ENCODE results near the gene FRG2. TPM values are rescaled to one million over a fixed set of nuclear protein-coding genes. Genes with fewer than 3 reads are reported as not detected.
"Not testable (repeated sequence)": the region's sequence is repeated elsewhere in the genome, so short reads cannot be mapped to it uniquely, and the experiment has no call there.

The FRG2 gene
- total and polyA plus RNA-seq, 2 donors (not counting 3 experiments of a cell fraction or from before 2014, with no cell fraction given), result not detected

DNA sequence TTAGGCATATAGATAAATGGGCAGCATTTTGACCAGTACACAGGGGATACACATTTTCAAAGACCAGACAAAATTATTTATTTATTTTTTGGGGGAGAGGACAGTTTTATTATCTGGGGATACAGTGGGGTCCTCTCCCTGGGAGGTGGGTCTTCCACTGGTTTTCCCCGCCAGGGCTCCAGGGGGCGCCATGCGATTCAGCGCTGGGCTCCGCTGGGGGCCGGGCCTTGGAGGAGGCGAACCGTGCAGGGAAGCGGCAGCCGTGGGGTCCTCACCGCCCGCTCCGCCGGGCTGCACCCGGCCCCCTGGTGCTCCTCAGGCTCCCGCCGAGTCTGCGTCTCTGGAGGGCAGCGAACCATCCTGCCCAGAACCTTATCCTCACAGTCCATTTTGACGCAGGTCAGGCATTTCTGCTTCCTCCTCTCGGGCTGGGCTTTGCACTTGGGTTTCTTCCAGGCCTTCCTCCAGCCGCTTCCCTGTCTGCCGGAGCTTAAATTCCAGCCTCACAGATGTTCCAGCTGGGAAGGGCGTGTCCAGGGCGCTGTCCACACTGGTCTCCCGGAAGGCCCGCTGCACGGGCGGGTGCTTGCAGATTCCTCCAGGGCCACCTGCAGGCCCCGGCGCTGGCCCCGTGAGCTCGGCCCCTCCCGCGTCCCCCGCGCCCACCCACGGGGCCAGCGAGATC is 10.8 kb upstream of the FRG2 start:
- H3K36me3 ChIP-seq (ENCODE audit: control insufficient read depth in 2 of 2, extremely low read depth in 1 of 2, insufficient read depth in 2 of 2, low read length in 2 of 2); DNase-seq (ENCODE audit: low read depth, low spot score); H3K4me2 ChIP-seq (ENCODE audit: insufficient read depth, low read length); H4K20me1 ChIP-seq (replicated peaks; ENCODE audit: control insufficient read depth, extremely low read depth, insufficient read depth, low read length); intact Hi-C loops (cut with micrococcal nuclease); H3K27ac ChIP-seq (ENCODE audit: insufficient read depth, low read depth, low read length); FAIRE-seq; H2AFZ ChIP-seq (ENCODE audit: low read depth, low read length); dilution Hi-C loops (cut with MboI; ENCODE audit: extremely low pct_ligation_motif_present, low sequenced_read_pairs); H3K9me1 ChIP-seq (replicated peaks; ENCODE audit: control insufficient read depth, extremely low read depth, insufficient read depth, low read length); H3K4me3 ChIP-seq (replicated peaks in 1 of 3; ENCODE audit: insufficient read depth in 1 of 3, low read depth in 1 of 3, low read length in 3 of 3); H3K9ac ChIP-seq (replicated peaks; ENCODE audit: extremely low read depth, insufficient read depth, low read length); BruUV-seq (replicated peaks); H3K27me3 ChIP-seq (ENCODE audit: control insufficient read depth in 2 of 2, insufficient read depth in 2 of 2, low read length in 2 of 2); H3K79me2 ChIP-seq (ENCODE audit: control insufficient read depth, insufficient read depth, low read length); CTCF ChIA-PET; H3K9me3 ChIP-seq (replicated peaks; ENCODE audit: control insufficient read depth, insufficient read depth, low read length); POLR2A ChIA-PET; H3K4me1 ChIP-seq (ENCODE audit: control insufficient read depth, extremely low read depth, insufficient read depth, low read length): not testable (repeated sequence)

DNA sequence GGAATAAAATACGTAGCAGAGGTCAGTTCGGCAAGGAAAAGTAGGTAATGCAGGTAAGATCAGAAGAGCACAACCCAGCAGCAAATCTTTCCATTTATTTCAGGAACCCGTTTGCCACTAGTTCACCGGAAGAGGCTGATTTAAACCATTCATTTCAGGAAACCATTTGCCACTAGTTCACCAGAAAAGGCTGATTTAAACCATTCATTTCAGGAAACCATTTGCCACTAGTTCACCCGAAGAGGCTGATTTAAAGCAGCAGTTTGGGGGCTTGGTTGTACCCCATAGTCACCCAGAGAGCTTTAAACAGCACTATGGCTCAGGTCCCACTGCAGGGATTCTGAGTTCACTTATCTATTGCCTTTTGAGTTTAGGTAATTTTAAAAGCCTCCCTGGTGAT is 4.2 kb upstream of the FRG2 start:
- H3K79me2 ChIP-seq (ENCODE audit: control insufficient read depth, insufficient read depth, low read length); H3K9ac ChIP-seq (replicated peaks; ENCODE audit: extremely low read depth, insufficient read depth, low read length); H3K4me2 ChIP-seq (ENCODE audit: insufficient read depth, low read length); H4K20me1 ChIP-seq (replicated peaks; ENCODE audit: control insufficient read depth, extremely low read depth, insufficient read depth, low read length); CTCF ChIA-PET; H3K4me1 ChIP-seq (ENCODE audit: control insufficient read depth, extremely low read depth, insufficient read depth, low read length); H3K9me3 ChIP-seq (replicated peaks; ENCODE audit: control insufficient read depth, insufficient read depth, low read length); H3K9me1 ChIP-seq (replicated peaks; ENCODE audit: control insufficient read depth, extremely low read depth, insufficient read depth, low read length); H3K36me3 ChIP-seq (ENCODE audit: control insufficient read depth in 2 of 2, extremely low read depth in 1 of 2, insufficient read depth in 2 of 2, low read length in 2 of 2); dilution Hi-C loops (cut with MboI; ENCODE audit: extremely low pct_ligation_motif_present, low sequenced_read_pairs); DNase-seq (ENCODE audit: low read depth, low spot score); H3K4me3 ChIP-seq (replicated peaks in 1 of 3; ENCODE audit: insufficient read depth in 1 of 3, low read depth in 1 of 3, low read length in 3 of 3); BruUV-seq (replicated peaks); POLR2A ChIA-PET; H2AFZ ChIP-seq (ENCODE audit: low read depth, low read length); H3K27me3 ChIP-seq (ENCODE audit: control insufficient read depth in 2 of 2, insufficient read depth in 2 of 2, low read length in 2 of 2); intact Hi-C loops (cut with micrococcal nuclease); H3K27ac ChIP-seq (ENCODE audit: insufficient read depth, low read depth, low read length); FAIRE-seq: not testable (repeated sequence)

DNA sequence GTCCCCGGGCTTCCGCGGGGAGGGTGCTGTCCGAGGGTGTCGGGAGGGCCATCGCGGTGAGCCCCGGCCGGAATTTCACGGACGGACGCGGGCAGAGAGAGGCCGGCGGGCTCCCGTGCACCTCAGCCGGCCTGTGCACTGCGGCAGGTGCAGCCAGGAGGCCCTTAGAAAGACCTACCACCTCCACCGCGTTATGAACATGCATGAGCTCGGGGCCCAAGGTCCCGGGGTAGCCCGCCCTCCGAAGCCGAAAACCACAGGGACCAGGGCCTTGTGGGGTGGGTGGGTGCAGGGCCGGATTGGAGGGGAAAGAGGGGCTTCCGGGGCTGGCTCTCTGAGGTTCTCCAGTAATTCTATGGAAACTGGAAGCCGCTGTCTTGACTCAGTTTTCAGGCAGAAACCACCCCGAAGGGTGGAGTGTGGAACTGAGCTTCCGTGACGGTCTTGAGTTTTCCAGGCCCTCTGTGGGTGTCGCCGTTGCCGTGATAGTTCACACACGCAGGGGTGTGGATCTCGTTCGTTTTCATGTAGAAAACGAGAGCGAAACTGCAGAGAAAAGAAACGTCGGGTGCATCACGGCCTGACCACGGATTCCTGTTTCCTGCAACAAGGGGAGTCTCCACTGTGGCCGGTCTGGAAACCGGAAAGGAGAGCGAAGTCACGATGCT is 4.3 kb downstream of the FRG2 start:
- H3K79me2 ChIP-seq (ENCODE audit: control insufficient read depth, insufficient read depth, low read length); DNase-seq (ENCODE audit: low read depth, low spot score); H3K9me1 ChIP-seq (replicated peaks; ENCODE audit: control insufficient read depth, extremely low read depth, insufficient read depth, low read length); H2AFZ ChIP-seq (ENCODE audit: low read depth, low read length); H3K4me1 ChIP-seq (ENCODE audit: control insufficient read depth, extremely low read depth, insufficient read depth, low read length); H3K9me3 ChIP-seq (replicated peaks; ENCODE audit: control insufficient read depth, insufficient read depth, low read length); H4K20me1 ChIP-seq (replicated peaks; ENCODE audit: control insufficient read depth, extremely low read depth, insufficient read depth, low read length); H3K4me3 ChIP-seq (replicated peaks in 1 of 3; ENCODE audit: insufficient read depth in 1 of 3, low read depth in 1 of 3, low read length in 3 of 3); BruUV-seq (replicated peaks); H3K27ac ChIP-seq (ENCODE audit: insufficient read depth, low read depth, low read length); CTCF ChIA-PET; H3K4me2 ChIP-seq (ENCODE audit: insufficient read depth, low read length); dilution Hi-C loops (cut with MboI; ENCODE audit: extremely low pct_ligation_motif_present, low sequenced_read_pairs); intact Hi-C loops (cut with micrococcal nuclease); H3K9ac ChIP-seq (replicated peaks; ENCODE audit: extremely low read depth, insufficient read depth, low read length); H3K36me3 ChIP-seq (ENCODE audit: control insufficient read depth in 2 of 2, extremely low read depth in 1 of 2, insufficient read depth in 2 of 2, low read length in 2 of 2); POLR2A ChIA-PET: not testable (repeated sequence)
- peaks cover 12 to 35% of the 10 kb centered on the region in 2 experiments for H3K27me3 ChIP-seq (ENCODE audit: control insufficient read depth in 2 of 2, insufficient read depth in 2 of 2, low read length in 2 of 2)
- FAIRE-seq, result peak; percentile 78
